Stimulated activated memory B cell treated with anti-CD40 and anti-IgM and Interleukin-4, amounts not matched to agents 10 μg/mL and 1 μg/mL and 100 μg/mL, for 72 hours (primary cell): ENCODE data around the gene RPS6KC1.
"Not testable (repeated sequence)": the region's sequence is repeated elsewhere in the genome, so short reads cannot be mapped to it uniquely, and the experiment has no call there.

Experiments used
- ATAC-seq: fragments of 150-1000 bp; cut with Tn5 transposase; 2 replicates; pipeline ENCODE4 v1.10.0; 2021
- H3K27ac Mint-ChIP-seq: one replicate; pipeline ENCODE4 v1.8.0; 2022; ENCODE audit warnings: mild to moderate bottlenecking, mixed read lengths
- H3K27me3 Mint-ChIP-seq: one replicate; pipeline ENCODE4 v1.8.0; 2022; ENCODE audit warnings: mixed read lengths
- H3K36me3 Mint-ChIP-seq: one replicate; pipeline ENCODE4 v1.8.0; 2022; ENCODE audit warnings: mixed read lengths
- H3K4me1 Mint-ChIP-seq: one replicate; pipeline ENCODE4 v1.8.0; 2022; ENCODE audit warnings: mixed read lengths
- H3K4me3 Mint-ChIP-seq: one replicate; pipeline ENCODE4 v1.8.0; 2022; ENCODE audit warnings: mild to moderate bottlenecking, moderate library complexity, mixed read lengths
- H3K9me3 Mint-ChIP-seq: one replicate; pipeline ENCODE4 v1.8.0; 2022; ENCODE audit warnings: mixed read lengths

Gene RPS6KC1

GRCh38 chr1:213138892-213139291 is 87.9 kb downstream of the RPS6KC1 start:
- no peak for ATAC-seq
- Mint-ChIP-seq H3K27ac (no peak overlapping the region), H3K4me1 (peaks cover 21% of the 10 kb centered on the region), H3K9me3 (peaks cover 3% of the 10 kb centered on the region), H3K36me3 (peaks cover 57% of the 10 kb centered on the region), H3K4me3 (no peak overlapping the region), H3K27me3 (no peaks in the 10 kb centered on the region)

DNA sequence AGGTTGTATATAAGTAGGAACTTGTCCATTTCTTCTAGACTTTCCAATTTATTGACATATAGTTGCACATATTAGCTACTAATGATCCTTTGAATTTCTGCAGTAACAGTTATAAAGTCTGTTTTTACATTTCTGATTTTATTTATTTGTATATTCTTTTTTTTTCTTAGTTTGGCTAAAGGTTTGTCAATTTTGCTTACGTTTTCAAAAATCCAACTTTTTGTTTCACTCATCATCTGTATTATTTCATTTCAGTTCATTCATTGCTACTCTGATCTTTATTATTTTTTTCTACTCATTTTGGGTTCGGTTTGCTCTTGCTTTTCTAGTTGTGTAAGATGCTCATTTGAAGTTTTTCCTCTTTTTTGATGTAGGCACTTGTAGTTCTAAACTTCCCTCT is 97.9 kb downstream of the RPS6KC1 start:
- peaks cover 57% of the 10 kb centered on the region for H3K36me3 Mint-ChIP-seq
- H3K9me3 Mint-ChIP-seq: peaks cover 7% of the 10 kb centered on the region
- no peak for ATAC-seq
- peaks cover 4% of the 10 kb centered on the region for H3K4me1 Mint-ChIP-seq
- H3K27ac Mint-ChIP-seq: no peak overlapping the region
- no peaks in the 10 kb centered on the region for H3K27me3 Mint-ChIP-seq
- H3K4me3 Mint-ChIP-seq: no peak overlapping the region

GRCh38 chr1:213150090-213150489 is 99.0 kb downstream of the RPS6KC1 start:
- not testable (repeated sequence) for H3K4me3 Mint-ChIP-seq, H3K27ac Mint-ChIP-seq, ATAC-seq, H3K9me3 Mint-ChIP-seq, H3K27me3 Mint-ChIP-seq
- H3K36me3 Mint-ChIP-seq: peaks cover 63% of the 10 kb centered on the region
- peaks cover 11% of the 10 kb centered on the region for H3K4me1 Mint-ChIP-seq

DNA sequence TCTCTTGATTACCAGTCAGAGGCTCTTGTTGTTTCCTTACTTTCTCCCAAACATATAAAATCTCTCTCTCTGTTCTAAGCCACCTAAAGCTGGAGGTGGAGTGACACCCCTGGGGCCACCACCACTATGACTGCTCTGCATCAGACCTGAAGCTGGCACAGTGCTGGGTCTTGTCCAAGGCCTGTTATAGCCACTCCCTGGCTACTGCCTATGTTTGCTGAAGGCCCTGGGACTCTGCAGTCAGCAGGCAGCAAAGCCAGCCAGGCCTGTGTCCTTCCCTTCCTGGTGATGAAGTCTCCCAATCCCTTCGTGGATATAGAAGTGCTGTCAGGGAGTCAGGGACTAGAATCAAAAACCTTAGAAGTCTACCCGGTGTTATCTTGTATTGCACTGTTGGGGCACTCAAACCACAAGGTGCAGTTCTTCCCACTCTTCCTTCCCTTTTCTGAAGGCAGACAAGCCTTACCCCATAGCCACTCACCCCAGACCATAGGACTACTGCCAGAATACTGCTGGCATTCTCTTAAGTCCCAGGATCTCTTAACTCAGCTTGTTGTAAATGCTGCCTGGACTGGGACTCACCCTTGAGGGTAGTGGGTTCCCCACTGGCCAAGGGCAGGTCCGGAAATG is 103.1 kb downstream of the RPS6KC1 start:
- ATAC-seq: no peak
- H3K4me3 Mint-ChIP-seq: no peak overlapping the region
- no peak overlapping the region for H3K27ac Mint-ChIP-seq
- peaks cover 64% of the 10 kb centered on the region for H3K36me3 Mint-ChIP-seq
- no peaks in the 10 kb centered on the region for H3K27me3 Mint-ChIP-seq
- peaks cover 11% of the 10 kb centered on the region for H3K4me1 Mint-ChIP-seq
- peaks cover 6% of the 10 kb centered on the region for H3K9me3 Mint-ChIP-seq

DNA sequence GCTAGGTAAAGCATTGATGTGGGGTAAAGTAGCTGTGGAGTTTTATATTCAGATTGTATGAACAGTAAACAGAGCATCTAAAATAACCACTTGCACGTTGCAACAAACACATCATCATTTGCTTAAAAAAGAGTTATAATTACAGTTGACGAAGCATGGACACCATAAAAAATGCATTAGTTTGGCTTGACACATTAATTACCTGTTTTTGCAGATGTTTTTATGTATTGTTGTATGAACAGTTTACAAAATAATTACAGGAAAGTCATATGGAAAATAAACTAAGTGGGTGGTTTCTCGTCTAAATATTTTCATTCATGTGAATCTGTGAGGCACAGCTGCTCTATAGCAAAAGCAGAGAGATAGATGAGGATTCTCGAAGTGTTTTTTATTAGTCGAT is 108.3 kb downstream of the RPS6KC1 start:
- Mint-ChIP-seq H3K36me3 (peaks cover 52% of the 10 kb centered on the region), H3K9me3 (peaks cover 4% of the 10 kb centered on the region), H3K4me1 (peaks cover 2% of the 10 kb centered on the region), H3K4me3 (no peak overlapping the region), H3K27me3 (no peaks in the 10 kb centered on the region), H3K27ac (no peak overlapping the region)
- no peak for ATAC-seq

DNA sequence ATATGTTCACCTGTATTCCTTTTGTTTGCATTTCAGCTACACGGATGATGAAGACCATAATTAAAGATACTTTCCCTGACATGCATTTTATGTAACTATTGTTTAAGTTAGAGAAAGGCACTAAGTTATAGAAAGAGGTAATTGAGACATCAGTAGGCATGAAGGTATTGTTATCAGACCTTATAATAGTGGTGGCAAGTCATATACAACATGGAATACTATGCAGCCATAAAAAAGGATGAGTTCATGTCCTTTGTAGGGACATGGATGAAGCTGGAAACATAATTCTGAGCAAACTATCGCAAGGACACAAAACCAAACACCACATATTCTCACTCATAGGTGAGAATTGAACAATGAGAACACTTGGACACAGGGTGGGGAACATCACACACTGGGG is 109.4 kb downstream of the RPS6KC1 start:
- not testable (repeated sequence) for H3K27ac Mint-ChIP-seq, H3K27me3 Mint-ChIP-seq, H3K4me3 Mint-ChIP-seq, H3K9me3 Mint-ChIP-seq, H3K4me1 Mint-ChIP-seq, ATAC-seq
- H3K36me3 Mint-ChIP-seq: peaks cover 42% of the 10 kb centered on the region

GRCh38 chr1:213162338-213162737 is 111.3 kb downstream of the RPS6KC1 start:
- no peak for ATAC-seq
- Mint-ChIP-seq H3K9me3 (no peaks in the 10 kb centered on the region), H3K4me1 (no peaks in the 10 kb centered on the region), H3K27me3 (no peaks in the 10 kb centered on the region), H3K27ac (no peak overlapping the region), H3K4me3 (no peak overlapping the region), H3K36me3 (peaks cover 23% of the 10 kb centered on the region)

DNA sequence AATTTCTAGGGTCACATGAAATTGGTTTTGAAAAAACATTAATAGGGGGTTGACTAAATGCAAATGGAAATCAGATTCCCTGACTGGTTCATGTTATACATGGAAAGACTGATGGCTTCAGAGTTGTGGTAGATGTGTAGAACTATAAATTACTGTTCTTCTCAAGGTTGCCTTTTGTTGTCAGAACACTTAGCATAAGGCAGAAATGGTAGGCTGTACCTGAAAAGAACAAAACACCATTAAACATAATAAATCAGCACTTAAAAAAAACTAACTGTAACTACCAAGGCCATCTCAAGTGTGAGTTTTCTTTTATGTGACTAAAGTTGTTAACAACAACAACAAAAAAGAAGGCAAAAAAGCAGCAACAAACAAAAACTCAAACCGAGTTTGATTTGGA is 111.8 kb downstream of the RPS6KC1 start:
- H3K27me3 Mint-ChIP-seq: no peaks in the 10 kb centered on the region
- no peak overlapping the region for H3K27ac Mint-ChIP-seq
- peaks cover 18% of the 10 kb centered on the region for H3K36me3 Mint-ChIP-seq
- ATAC-seq: no peak
- H3K4me1 Mint-ChIP-seq: no peaks in the 10 kb centered on the region
- no peak overlapping the region for H3K4me3 Mint-ChIP-seq
- H3K9me3 Mint-ChIP-seq: no peaks in the 10 kb centered on the region

DNA sequence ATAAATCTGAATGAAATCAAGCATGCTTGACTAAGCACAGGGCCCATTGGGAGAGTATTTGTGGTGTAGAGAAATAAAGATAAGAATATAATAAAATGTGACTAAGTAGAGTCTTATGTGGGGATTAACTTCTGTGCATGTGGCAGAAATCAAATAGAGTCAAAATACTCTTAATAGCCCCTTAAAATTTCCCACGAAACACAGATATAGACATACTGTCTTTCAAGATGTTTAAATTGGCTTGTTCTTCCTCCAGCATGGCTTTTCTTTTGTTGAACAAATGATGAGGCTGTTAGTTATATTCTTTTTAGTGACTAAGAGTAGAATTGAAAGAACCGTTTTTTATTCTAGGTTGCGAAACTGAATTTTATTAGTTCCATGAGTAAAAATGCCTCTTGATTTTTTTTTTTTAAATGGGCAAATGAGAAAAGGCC is 112.3 kb downstream of the RPS6KC1 start:
- no peak for ATAC-seq
- Mint-ChIP-seq H3K36me3 (peaks cover 14% of the 10 kb centered on the region), H3K4me3 (no peak overlapping the region), H3K27me3 (no peaks in the 10 kb centered on the region), H3K4me1 (no peaks in the 10 kb centered on the region), H3K9me3 (no peaks in the 10 kb centered on the region), H3K27ac (no peak overlapping the region)

DNA sequence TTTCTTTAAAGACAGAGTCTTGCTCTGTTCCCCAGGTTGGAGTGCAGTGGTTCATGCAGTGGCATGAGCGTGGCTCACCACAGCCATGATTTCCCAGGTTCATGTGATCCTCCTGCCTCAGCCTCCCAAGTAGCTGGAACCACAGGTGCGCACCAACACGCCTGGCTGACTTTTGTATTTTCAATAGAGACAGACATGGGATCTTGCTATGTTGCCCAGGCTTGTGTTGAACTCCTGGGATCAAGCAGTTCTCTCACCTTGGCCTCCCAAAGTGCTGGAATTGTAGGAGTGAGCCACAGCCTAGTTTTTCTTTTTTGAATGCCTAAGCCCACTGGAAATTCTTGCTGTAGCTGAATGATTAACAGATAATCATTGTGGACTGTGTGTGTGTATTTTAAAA is 113.5 kb downstream of the RPS6KC1 start:
- no peaks in the 10 kb centered on the region for H3K4me1 Mint-ChIP-seq
- no peaks in the 10 kb centered on the region for H3K27me3 Mint-ChIP-seq
- no peaks in the 10 kb centered on the region for H3K9me3 Mint-ChIP-seq
- H3K4me3 Mint-ChIP-seq: no peak overlapping the region
- no peak overlapping the region for H3K27ac Mint-ChIP-seq
- H3K36me3 Mint-ChIP-seq: peaks cover 7% of the 10 kb centered on the region
- ATAC-seq: no peak

DNA sequence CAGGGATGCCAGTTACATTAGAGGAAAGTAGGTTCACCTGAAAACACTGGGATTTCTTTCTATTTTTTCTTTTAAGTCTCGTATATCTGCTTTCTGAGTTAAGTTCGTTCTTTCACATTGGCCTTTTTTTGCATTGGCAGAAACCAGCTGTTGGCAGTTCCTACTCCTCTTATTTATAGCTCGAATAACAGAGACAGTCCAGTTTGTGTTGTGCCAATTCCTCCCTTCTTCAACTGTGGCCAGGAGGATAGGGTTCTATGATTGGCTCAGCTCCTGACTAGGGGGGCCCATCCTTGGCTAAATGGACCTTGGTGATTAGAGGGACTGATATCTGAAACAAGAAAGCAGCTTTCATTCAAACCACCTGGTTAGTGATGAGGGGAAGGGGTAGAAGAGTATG is 115.8 kb downstream of the RPS6KC1 start:
- Mint-ChIP-seq H3K9me3 (no peaks in the 10 kb centered on the region), H3K27ac (no peak overlapping the region), H3K4me3 (no peak overlapping the region), H3K4me1 (no peaks in the 10 kb centered on the region), H3K36me3 (peaks cover 2% of the 10 kb centered on the region), H3K27me3 (no peaks in the 10 kb centered on the region)
- ATAC-seq: no peak

- Mint-ChIP-seq H3K36me3 (peaks cover 35% of the 10 kb centered on the region), H3K27me3 (no peaks in the 10 kb centered on the region), H3K4me3 (no peak overlapping the region), H3K9me3 (no peaks in the 10 kb centered on the region), H3K4me1 (no peaks in the 10 kb centered on the region), H3K27ac (no peak overlapping the region)
- ATAC-seq: no peak
Measured at GRCh38 chr1:213171711-213172110, 120.7 kb downstream of the RPS6KC1 start.

DNA sequence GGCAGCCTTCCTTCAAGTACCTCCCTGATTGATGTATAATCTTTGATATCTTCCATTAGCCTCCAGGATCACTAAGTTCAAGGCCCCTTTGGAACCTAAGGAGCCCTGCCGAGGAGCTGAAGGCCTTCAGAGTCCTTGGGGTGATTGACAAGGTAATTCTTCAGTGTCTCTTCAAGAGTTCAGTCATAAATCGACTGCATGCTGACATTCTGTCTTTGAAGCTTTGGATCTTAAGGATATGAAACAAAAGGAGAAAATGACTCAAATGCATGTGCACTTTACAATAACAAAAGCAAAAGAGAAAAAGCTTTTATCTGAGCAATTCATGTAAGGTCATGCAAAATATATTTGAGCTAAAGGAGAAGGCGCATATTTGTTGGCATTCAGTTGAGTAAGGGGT is 125.3 kb downstream of the RPS6KC1 start:
- Mint-ChIP-seq H3K36me3 (peaks cover 64% of the 10 kb centered on the region), H3K4me1 (no peaks in the 10 kb centered on the region), H3K4me3 (no peak overlapping the region), H3K9me3 (no peaks in the 10 kb centered on the region), H3K27me3 (no peaks in the 10 kb centered on the region), H3K27ac (no peak overlapping the region)
- ATAC-seq: no peak

- Mint-ChIP-seq H3K36me3 (peaks cover 71% of the 10 kb centered on the region), H3K27me3 (no peaks in the 10 kb centered on the region), H3K27ac (no peak overlapping the region), H3K4me3 (no peak overlapping the region), H3K9me3 (peaks cover 8% of the 10 kb centered on the region), H3K4me1 (no peaks in the 10 kb centered on the region)
- no peak for ATAC-seq
Measured at GRCh38 chr1:213179784-213180183, 128.7 kb downstream of the RPS6KC1 start.

DNA sequence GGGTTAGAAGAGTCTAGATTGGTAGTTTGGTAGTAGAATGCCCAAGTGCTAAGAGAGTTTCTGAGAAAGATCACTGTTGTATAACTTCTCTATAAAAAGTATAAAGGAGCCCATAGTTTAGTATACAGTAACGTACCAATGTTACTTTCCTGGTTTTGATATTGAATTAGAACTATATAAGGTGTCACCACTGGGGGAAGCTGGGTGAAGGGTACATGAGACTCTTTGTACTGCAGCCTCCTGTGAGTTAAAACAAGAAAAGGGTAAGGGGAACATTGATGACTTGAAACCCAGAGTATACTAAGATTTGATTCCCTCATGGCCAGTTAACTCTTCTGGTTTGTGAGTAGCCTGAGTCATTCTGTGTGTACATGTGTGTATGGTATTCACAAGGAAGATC is 129.8 kb downstream of the RPS6KC1 start:
- Mint-ChIP-seq H3K36me3 (peaks cover 75% of the 10 kb centered on the region), H3K27ac (no peak overlapping the region), H3K4me1 (no peaks in the 10 kb centered on the region), H3K27me3 (no peaks in the 10 kb centered on the region), H3K9me3 (peaks cover 15% of the 10 kb centered on the region), H3K4me3 (no peak overlapping the region)
- ATAC-seq: no peak

DNA sequence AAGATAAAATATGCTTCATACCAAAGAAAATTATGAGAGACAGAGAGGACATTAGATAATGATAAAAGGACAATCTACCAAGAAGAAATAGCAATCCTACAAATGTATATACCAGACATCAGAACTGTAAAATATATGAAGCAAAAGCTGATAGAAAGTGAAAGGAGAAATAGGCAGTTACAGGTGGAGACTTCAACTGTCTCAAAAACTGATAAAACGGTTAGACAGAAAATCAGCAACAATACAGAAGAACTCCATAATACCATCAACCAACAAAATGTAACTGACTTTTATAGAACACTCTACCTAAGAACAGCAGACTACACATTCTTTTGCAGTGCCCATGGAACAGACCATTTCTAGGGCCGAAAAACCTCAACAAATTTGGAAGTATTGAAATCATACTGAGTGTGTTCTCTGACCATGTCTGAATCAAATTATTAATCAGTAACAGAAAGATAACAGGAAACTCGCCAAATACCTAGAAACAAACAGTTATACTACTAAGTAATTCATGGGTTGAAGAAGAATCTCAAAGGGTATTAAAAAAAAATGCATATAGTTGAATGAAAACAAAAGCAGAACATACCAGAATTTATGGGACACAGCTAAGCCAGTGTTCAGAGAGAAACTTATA is 132.1 kb downstream of the RPS6KC1 start:
- Mint-ChIP-seq H3K4me3 (no peak overlapping the region), H3K36me3 (peaks cover 89% of the 10 kb centered on the region), H3K4me1 (no peaks in the 10 kb centered on the region), H3K9me3 (peaks cover 22% of the 10 kb centered on the region), H3K27ac (no peak overlapping the region), H3K27me3 (no peaks in the 10 kb centered on the region)
- ATAC-seq: no peak
